ENCODE measurements around the gene HIVEP3. TPM values are rescaled to one million over a fixed set of nuclear protein-coding genes. Genes with fewer than 3 reads are reported as not detected.
"Not testable (repeated sequence)": the region's sequence is repeated elsewhere in the genome, so short reads cannot be mapped to it uniquely, and the experiment has no call there.

The HIVEP3 gene
- total RNA-seq, 1 donor, result 1.8 TPM

DNA sequence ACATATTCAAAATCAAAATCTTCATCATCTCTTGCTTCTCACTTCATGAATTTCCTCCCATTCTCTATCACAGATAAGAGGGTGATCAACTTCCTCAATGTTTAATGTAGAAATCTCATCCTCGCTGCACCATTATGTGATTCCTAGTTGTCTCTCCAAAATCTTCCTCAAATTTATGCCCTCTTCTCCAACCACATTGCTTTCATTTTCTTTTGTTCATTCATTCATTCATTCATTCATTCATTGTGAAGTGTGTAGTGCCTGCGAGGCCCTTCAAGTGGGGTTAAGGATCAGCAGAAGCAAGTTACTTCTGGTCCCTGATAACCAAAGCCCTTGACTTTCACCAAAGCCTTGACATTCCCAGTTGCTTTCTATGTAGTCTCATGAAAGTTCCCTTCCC, 33.5 kb upstream of the HIVEP3 start:
- TF ChIP-seq, protein P1, sequence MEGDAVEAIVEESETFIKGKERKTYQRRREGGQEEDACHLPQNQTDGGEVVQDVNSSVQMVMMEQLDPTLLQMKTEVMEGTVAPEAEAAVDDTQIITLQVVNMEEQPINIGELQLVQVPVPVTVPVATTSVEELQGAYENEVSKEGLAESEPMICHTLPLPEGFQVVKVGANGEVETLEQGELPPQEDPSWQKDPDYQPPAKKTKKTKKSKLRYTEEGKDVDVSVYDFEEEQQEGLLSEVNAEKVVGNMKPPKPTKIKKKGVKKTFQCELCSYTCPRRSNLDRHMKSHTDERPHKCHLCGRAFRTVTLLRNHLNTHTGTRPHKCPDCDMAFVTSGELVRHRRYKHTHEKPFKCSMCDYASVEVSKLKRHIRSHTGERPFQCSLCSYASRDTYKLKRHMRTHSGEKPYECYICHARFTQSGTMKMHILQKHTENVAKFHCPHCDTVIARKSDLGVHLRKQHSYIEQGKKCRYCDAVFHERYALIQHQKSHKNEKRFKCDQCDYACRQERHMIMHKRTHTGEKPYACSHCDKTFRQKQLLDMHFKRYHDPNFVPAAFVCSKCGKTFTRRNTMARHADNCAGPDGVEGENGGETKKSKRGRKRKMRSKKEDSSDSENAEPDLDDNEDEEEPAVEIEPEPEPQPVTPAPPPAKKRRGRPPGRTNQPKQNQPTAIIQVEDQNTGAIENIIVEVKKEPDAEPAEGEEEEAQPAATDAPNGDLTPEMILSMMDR (IDR thresholded peaks at IDR 0.05; ENCODE audit: extremely low read depth, low read depth, low read length), result no peak
- Histone ChIP-seq H3K27me3 (ENCODE audit: insufficient read depth, low read length) (no peaks in the 10 kb centered on the region), H3K79me2 (ENCODE audit: insufficient read depth, low read length) (no peaks in the 10 kb centered on the region), H3K36me3 (ENCODE audit: insufficient read depth, low read length) (no peaks in the 10 kb centered on the region), H3K27ac (ENCODE audit: low read depth, low read length) (no peak overlapping the region), H3K9me3 (ENCODE audit: low read depth, low read length) (no peaks in the 10 kb centered on the region), H4K20me1 (ENCODE audit: insufficient read depth, low read length) (no peaks in the 10 kb centered on the region), H2AFZ (ENCODE audit: low read length) (no peak overlapping the region), H3K4me1 (ENCODE audit: insufficient read depth, low read length) (peaks cover 38% of the 10 kb centered on the region), H3K4me3 (ENCODE audit: insufficient read depth, low read length) (no peak overlapping the region), H3K4me2 (ENCODE audit: insufficient read depth, low read length) (no peak overlapping the region)
- DNase-seq (ENCODE audit: insufficient read length, low spot score, missing footprints), result no peak

DNA sequence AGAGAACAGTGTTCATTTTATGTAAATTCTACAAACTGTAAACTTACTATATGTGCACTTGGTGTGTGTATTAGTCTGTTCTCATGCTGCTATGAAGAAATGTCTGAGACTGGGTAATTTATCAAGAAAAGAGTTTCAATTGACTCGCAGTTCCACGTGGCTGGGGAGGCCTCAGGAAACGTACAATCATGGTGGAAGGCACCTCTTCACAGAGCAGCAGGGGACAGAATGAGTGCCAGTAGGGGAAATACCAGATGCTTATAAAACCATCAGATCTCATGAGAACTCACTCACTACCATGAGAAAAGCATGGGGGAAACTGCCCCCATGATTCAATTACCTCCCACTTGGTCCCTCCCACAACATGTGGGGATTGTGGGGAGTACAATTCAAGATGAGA, 32.8 kb upstream of the HIVEP3 start:
- H3K27me3 ChIP-seq (ENCODE audit: insufficient read depth, low read length); DNase-seq (ENCODE audit: insufficient read length, low spot score, missing footprints); H3K36me3 ChIP-seq (ENCODE audit: insufficient read depth, low read length); H3K4me2 ChIP-seq (ENCODE audit: insufficient read depth, low read length); H3K4me3 ChIP-seq (ENCODE audit: insufficient read depth, low read length); H3K27ac ChIP-seq (ENCODE audit: low read depth, low read length); H2AFZ ChIP-seq (ENCODE audit: low read length); H3K9me3 ChIP-seq (ENCODE audit: low read depth, low read length); H3K79me2 ChIP-seq (ENCODE audit: insufficient read depth, low read length); H4K20me1 ChIP-seq (ENCODE audit: insufficient read depth, low read length): not testable (repeated sequence)
- H3K4me1 ChIP-seq (ENCODE audit: insufficient read depth, low read length), result peaks cover 30% of the 10 kb centered on the region

DNA sequence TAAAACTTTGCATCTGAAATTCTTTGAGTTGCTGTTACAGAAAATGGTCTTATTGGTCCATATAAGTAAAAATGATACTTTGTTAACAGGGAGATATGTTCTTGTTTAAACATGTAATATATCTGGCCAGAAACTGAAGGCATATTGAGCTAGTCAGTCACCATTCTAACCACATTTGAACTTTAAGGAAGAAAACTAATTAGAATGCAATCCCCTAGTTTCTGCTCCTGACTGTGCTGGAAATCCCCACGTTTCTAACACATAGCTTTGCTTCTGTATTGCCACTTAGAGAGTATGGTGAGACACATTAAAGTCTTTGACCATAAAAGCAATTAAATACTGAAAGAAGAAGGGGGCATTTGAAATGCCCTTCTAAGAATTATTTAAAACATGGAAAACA, 32.1 kb upstream of the HIVEP3 start:
- Histone ChIP-seq H3K27ac (ENCODE audit: low read depth, low read length) (no peak overlapping the region), H4K20me1 (ENCODE audit: insufficient read depth, low read length) (no peaks in the 10 kb centered on the region), H3K27me3 (ENCODE audit: insufficient read depth, low read length) (no peaks in the 10 kb centered on the region), H3K9me3 (ENCODE audit: low read depth, low read length) (no peaks in the 10 kb centered on the region), H3K4me3 (ENCODE audit: insufficient read depth, low read length) (no peak overlapping the region), H2AFZ (ENCODE audit: low read length) (no peak overlapping the region), H3K79me2 (ENCODE audit: insufficient read depth, low read length) (no peaks in the 10 kb centered on the region), H3K36me3 (ENCODE audit: insufficient read depth, low read length) (no peaks in the 10 kb centered on the region), H3K4me2 (ENCODE audit: insufficient read depth, low read length) (no peak overlapping the region), H3K4me1 (ENCODE audit: insufficient read depth, low read length) (peaks cover 24% of the 10 kb centered on the region)
- TF ChIP-seq, protein P1 (IDR thresholded peaks at IDR 0.05; ENCODE audit: extremely low read depth, low read depth, low read length), result no peak
- no peak for DNase-seq (ENCODE audit: insufficient read length, low spot score, missing footprints)

DNA sequence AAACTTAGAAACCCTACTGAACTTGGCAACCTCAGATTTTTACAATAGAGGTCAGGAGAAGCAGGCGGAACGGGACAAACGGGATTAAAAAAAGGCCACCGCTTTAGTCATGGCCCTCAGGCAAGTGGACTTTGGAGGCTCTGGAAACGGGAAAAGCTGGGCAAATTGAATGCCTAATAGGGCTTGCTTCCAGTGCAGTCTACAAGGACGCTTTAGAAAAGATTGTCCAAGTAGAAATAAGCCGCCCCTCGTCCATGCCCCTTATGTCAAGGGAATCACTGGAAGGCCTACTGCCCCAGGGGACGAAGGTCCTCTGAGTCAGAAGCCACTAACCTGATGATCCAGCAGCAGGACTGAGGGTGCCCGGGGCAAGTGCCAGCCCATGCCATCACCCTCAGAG, 27.2 kb upstream of the HIVEP3 start:
- H4K20me1 ChIP-seq (ENCODE audit: insufficient read depth, low read length); H3K9me3 ChIP-seq (ENCODE audit: low read depth, low read length); H3K4me3 ChIP-seq (ENCODE audit: insufficient read depth, low read length); H3K27ac ChIP-seq (ENCODE audit: low read depth, low read length); H3K4me1 ChIP-seq (ENCODE audit: insufficient read depth, low read length); H3K79me2 ChIP-seq (ENCODE audit: insufficient read depth, low read length); H3K36me3 ChIP-seq (ENCODE audit: insufficient read depth, low read length); H3K27me3 ChIP-seq (ENCODE audit: insufficient read depth, low read length); H2AFZ ChIP-seq (ENCODE audit: low read length); DNase-seq (ENCODE audit: insufficient read length, low spot score, missing footprints); H3K4me2 ChIP-seq (ENCODE audit: insufficient read depth, low read length): not testable (repeated sequence)

DNA sequence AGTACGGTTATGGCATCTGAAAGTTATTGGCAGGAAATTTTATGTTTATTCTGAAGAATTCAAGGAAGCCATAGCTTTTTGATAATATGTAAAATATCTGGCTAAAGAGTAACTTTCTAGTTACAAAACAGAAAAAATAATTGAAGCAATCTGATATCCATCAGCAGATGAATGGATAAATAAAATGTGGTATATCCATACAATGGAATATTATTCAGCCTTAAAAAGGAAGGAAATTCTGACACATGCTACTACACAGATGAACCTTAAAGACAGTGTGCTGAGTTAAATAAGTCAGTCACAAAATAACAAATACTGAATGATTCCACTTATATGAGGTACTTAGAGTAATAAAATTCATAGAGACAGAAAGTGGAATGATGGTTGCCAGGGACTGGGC, 25.0 kb upstream of the HIVEP3 start:
- H4K20me1 ChIP-seq (ENCODE audit: insufficient read depth, low read length), result no peaks in the 10 kb centered on the region
- no peak overlapping the region for H3K4me2 ChIP-seq (ENCODE audit: insufficient read depth, low read length)
- no peaks in the 10 kb centered on the region for H3K27me3 ChIP-seq (ENCODE audit: insufficient read depth, low read length)
- no peak overlapping the region for H3K4me3 ChIP-seq (ENCODE audit: insufficient read depth, low read length)
- no peaks in the 10 kb centered on the region for H3K4me1 ChIP-seq (ENCODE audit: insufficient read depth, low read length)
- H3K36me3 ChIP-seq (ENCODE audit: insufficient read depth, low read length), result no peaks in the 10 kb centered on the region
- no peaks in the 10 kb centered on the region for H3K9me3 ChIP-seq (ENCODE audit: low read depth, low read length)
- H2AFZ ChIP-seq (ENCODE audit: low read length), result no peak overlapping the region
- H3K79me2 ChIP-seq (ENCODE audit: insufficient read depth, low read length), result no peaks in the 10 kb centered on the region
- H3K27ac ChIP-seq (ENCODE audit: low read depth, low read length), result no peak overlapping the region
- DNase-seq (ENCODE audit: insufficient read length, low spot score, missing footprints), result no peak
- TF ChIP-seq, protein P1 (IDR thresholded peaks at IDR 0.05; ENCODE audit: extremely low read depth, low read depth, low read length), result no peak

Measured in osteoblast (primary cell).